HL-60 (cell line): ENCODE results near the gene UBIAD1.

Experiments used
- POLR2AphosphoS5 ChIP-seq: IDR thresholded peaks from 2 replicates; pipeline ENCODE4 v1.6.1; 2012; ENCODE audit warnings: low read depth
- TF ChIP-seq, protein P1 (sequence below): IDR thresholded peaks from one replicate; pipeline ENCODE4 v1.5.1; 2011; ENCODE audit warnings: low read length, control low read depth, inconsistent platforms; ENCODE audit not compliant: insufficient read depth
- TF ChIP-seq, protein P2 (sequence below): IDR thresholded peaks from 2 replicates; pipeline ENCODE4 v1.6.1; 2012; ENCODE audit warnings: low read depth; ENCODE audit not compliant: insufficient replicate concordance

DNA sequence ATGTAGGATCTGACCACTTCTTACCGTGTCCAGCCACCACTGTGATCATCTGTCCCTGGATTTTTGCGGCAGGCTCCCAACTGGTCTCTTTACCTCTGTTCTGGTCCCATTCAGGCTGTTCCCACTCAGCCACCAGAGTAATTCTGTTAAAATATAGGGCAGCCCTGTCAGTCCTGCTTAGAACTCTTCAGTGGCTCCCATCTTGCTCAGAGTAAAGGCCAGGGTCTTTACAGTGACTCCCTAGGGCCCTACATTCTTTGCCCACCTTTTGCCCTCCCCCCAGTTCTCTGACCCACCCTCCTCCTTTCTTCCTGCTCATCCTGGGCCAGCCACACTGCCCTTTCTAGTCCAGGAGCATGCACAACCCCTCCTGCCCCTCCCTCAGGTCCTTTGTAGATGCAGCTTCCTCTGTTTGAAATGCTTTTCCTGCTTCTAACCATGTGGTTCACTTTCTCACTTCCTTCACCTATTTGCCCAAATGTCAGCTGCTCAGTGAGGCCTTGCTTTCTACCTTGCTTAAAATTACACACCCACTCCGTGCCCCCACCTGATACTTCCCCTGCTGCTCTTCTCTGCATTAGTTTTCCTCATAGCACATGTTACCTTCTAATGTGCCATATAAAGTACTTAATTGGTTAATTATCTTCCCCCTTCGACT, 7.8 kb downstream of the UBIAD1 start:
- TF ChIP-seq, protein P1, sequence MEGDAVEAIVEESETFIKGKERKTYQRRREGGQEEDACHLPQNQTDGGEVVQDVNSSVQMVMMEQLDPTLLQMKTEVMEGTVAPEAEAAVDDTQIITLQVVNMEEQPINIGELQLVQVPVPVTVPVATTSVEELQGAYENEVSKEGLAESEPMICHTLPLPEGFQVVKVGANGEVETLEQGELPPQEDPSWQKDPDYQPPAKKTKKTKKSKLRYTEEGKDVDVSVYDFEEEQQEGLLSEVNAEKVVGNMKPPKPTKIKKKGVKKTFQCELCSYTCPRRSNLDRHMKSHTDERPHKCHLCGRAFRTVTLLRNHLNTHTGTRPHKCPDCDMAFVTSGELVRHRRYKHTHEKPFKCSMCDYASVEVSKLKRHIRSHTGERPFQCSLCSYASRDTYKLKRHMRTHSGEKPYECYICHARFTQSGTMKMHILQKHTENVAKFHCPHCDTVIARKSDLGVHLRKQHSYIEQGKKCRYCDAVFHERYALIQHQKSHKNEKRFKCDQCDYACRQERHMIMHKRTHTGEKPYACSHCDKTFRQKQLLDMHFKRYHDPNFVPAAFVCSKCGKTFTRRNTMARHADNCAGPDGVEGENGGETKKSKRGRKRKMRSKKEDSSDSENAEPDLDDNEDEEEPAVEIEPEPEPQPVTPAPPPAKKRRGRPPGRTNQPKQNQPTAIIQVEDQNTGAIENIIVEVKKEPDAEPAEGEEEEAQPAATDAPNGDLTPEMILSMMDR, result no peak
- TF ChIP-seq, protein P2, sequence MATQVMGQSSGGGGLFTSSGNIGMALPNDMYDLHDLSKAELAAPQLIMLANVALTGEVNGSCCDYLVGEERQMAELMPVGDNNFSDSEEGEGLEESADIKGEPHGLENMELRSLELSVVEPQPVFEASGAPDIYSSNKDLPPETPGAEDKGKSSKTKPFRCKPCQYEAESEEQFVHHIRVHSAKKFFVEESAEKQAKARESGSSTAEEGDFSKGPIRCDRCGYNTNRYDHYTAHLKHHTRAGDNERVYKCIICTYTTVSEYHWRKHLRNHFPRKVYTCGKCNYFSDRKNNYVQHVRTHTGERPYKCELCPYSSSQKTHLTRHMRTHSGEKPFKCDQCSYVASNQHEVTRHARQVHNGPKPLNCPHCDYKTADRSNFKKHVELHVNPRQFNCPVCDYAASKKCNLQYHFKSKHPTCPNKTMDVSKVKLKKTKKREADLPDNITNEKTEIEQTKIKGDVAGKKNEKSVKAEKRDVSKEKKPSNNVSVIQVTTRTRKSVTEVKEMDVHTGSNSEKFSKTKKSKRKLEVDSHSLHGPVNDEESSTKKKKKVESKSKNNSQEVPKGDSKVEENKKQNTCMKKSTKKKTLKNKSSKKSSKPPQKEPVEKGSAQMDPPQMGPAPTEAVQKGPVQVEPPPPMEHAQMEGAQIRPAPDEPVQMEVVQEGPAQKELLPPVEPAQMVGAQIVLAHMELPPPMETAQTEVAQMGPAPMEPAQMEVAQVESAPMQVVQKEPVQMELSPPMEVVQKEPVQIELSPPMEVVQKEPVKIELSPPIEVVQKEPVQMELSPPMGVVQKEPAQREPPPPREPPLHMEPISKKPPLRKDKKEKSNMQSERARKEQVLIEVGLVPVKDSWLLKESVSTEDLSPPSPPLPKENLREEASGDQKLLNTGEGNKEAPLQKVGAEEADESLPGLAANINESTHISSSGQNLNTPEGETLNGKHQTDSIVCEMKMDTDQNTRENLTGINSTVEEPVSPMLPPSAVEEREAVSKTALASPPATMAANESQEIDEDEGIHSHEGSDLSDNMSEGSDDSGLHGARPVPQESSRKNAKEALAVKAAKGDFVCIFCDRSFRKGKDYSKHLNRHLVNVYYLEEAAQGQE, result no peak
- TF ChIP-seq POLR2AphosphoS5, result no peak
